NCI-H1105 (cell line): ENCODE data around the gene OR5AC2.

Source experiments
- DNase-seq: peaks from one replicate; lab custom pipeline; 2025; lab: John Stamatoyannopoulos, UW

The OR5AC2 gene, protein sequence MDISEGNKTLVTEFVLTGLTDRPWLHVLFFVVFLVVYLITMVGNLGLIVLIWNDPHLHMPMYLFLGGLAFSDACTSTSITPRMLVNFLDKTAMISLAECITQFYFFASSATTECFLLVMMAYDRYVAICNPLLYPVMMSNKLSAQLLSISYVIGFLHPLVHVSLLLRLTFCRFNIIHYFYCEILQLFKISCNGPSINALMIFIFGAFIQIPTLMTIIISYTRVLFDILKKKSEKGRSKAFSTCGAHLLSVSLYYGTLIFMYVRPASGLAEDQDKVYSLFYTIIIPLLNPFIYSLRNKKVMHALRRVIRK

GRCh38 chr3:98086873-98087272, at the start of gene OR5AC2:
OR5AC2 (plus strand) TSS chr3:98087173; CDS start chr3:98087173, 0 bp downstream.
- no peak for DNase-seq

DNA sequence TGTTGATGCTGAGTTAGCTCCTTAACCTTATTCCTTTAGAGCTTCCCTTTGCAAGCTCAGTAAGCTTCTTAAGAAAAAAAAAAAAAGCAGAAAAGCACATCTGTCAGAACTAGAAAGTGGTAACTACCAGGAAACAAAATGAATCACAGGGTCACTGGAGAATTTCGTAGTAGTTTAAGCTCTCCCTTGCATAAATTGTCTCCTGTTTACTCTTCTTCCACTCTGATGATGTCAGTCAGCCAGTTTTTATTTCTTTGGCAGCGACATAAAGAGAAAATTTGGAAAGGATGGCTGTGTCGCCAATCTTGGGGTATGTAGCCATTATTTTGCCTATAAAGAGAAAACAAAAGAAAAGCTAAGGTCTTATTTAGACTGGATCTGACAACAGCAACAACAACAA, 48.7 kb upstream of the OR5AC2 start:
- no peak for DNase-seq

GRCh38 chr3:98038876-98039275, 48.1 kb upstream of the OR5AC2 start:
- DNase-seq, result no peak

- DNase-seq, result peak; percentile 47
These were observed 47.5 kb upstream of the OR5AC2 start for GRCh38 chr3:98039322-98040024.

DNA sequence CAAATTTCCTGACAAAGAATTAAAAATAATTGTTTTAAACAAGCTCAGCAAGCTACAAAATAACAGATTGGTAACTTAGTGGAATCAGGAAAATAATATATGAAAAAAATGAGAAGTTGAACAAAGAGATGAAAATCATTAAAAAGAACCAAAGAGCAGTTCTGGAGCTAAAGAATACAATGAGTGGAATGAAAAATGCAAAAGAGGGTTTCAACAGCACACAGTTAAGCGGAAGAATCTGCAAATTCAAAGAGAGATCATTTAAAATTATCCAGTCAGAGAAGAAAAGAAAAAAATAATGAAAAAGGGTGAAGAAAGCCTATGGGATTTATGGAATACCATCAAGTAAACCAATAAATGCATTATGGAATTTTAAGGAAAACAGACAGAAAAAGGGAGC, 45.6 kb upstream of the OR5AC2 start:
- no peak for DNase-seq

GRCh38 chr3:98048586-98048985, 38.4 kb upstream of the OR5AC2 start:
- no peak for DNase-seq

DNA sequence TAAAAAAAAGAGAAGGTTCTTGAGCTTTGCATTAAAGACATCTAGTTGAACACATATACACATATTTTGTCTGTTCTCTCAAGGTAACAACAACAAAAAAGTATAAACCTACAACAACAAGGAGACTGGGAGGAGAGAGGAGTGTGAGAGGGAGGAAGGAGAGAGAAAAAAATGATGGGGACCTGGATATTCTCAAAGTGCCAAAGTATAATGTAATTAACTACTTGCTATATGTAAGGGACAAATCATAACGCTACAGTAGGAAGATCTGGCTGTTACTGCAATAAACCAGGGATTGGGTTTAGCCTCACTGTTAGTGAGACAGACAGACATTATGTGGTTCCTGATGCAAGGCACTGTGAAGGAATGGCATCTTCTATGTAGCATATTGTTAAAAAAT, 37.7 kb upstream of the OR5AC2 start:
- DNase-seq, result no peak

DNA sequence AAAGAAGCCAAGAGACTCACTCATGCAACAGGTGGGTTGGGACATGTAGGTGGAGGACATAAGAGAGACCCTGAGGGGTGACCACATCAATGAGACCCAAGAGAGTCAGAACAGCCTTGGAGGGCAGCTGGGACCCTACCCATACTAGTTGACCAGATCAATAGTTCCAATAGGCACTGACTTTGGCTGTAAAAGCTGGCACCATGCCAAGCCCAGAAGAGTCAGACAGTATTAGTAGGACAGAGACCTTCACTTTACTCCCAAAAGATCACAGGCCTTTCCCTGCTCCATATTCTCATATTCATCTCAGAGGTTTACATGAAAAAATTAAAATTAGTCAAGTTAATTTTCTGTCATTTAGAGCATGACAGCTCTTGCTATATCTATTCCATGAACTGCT, 30.9 kb upstream of the OR5AC2 start:
- DNase-seq, result no peak

GRCh38 chr3:98057631-98058030, 29.3 kb upstream of the OR5AC2 start:
- DNase-seq, result no peak

DNA sequence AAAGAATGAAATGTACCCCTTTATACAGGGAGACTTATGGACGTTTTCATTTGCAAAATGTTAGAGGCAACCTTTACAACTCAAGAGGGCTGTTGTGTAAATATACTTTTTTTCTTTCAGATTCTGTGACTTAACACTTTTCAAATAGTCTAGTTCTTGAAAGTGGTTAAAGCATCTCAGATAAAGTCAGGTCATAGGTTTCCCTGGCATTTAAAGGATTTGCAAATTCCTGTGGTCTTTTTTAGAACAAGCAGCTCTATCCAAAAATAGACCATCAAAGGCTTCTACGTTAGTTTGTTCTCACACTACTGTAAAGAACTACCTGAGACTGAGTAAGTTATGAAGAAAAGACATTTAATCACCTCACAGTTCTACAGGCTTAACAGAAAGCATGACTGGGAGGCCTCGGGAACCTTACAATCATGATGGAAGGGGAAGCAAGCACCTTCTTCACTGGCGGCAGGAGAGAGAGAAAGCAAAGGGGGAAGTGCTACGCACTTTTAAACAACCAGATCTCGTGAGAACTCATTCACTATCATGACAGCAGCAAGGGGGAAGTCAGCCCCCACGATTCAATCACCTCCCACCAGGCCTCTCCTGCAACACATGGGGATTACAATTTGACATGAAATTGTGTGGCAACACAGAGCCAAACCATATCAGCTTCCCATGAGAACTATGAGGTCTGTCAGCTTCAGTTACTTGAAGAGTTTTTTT, 28.6 kb upstream of the OR5AC2 start:
- DNase-seq, result no peak

DNA sequence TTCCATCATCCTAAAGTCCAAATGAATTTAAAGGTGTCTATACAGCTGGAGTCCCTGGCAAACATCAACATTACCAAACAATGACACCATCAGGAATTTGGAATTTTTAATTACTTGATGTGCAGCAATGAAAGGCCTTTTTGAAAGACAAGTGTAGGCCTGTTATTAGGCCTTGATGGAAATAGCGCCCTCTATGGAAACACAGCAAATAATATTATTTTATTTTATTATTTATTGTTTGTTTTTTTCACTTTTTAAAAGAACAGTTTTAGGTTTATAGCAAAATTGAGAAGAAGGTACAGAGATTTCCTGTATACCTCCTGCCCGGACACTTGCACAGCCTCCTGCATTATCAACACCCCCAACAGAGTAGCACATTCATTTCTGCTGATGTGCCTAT, 18.1 kb upstream of the OR5AC2 start:
- DNase-seq, result no peak

GRCh38 chr3:98070840-98071239, 16.1 kb upstream of the OR5AC2 start:
- no peak for DNase-seq

DNA sequence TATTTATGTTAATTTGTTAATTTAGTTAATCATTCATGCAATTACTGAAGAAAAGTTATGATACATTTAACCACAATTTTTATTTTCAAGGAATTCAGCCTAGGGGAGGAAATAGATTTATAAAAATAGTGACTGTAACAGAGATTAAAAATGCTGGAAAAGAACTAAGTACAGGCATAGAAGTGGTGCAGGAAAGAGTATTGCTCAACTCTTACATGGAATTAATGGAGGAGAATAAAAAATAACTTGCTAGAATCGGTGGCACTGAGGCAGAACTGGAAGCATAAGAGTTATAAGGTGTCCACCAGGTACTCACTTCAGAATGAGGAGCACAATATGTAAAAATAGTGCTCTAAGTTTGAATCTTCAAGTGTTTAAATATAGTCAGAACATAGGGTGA, 13.5 kb upstream of the OR5AC2 start:
- no peak for DNase-seq

DNA sequence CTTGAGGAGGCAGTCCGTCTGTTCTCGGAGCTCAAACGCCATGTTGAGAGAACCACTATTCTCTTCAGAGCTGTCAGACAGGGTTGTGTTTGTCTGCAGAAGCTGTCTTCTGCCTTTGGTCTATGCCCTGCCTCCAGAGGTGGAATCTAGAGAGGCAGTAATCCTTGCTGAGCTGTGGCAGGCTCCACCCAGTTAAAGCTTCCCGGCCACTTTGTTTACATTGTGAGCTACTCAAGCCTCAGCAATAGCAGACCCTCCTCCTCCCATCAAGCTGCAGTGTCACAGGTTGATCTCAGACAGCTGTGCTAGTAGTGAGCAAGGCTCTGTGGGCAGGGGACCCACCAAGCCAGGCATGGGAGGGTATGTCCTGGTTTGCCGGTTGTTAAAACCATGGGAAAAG, 8.9 kb downstream of the OR5AC2 start:
- no peak for DNase-seq

DNA sequence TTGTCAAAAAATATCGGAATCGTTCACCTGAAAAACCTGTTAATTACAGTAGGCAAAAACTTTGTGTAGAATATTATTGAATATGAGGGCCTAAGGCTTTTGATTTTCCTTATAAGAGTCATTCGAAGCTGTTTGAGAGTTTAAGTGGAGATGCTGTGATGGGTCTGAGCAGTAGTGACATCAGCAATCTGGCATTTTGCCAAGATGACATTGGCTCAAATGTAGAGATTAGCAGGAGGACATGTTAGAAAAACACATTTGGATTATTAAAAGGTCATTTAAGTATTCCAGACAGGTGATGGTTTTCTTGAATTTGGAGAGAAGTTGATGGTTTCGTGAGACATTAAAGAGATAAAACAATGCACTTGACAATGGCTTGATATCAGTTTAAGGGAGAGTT, 12.9 kb downstream of the OR5AC2 start:
- no peak for DNase-seq

DNA sequence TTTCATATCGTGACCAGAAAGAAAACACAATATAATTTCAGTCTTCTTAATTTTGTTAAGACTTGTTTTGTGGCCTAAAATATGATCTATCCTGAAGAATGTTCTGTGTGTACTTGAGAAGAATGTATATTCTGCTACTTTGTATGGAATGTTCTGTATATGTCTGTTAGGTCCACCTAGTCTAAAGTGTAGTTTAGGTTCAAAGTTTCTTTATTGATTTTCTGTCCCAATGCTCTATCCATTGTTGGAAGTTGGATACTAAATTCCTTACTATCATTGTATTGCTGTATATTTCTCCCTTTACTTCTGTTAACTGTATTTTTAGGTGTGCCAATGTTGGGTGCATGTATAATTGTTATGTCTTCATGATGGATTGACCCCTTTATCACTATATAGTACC, 21.2 kb downstream of the OR5AC2 start:
- DNase-seq, result no peak

DNA sequence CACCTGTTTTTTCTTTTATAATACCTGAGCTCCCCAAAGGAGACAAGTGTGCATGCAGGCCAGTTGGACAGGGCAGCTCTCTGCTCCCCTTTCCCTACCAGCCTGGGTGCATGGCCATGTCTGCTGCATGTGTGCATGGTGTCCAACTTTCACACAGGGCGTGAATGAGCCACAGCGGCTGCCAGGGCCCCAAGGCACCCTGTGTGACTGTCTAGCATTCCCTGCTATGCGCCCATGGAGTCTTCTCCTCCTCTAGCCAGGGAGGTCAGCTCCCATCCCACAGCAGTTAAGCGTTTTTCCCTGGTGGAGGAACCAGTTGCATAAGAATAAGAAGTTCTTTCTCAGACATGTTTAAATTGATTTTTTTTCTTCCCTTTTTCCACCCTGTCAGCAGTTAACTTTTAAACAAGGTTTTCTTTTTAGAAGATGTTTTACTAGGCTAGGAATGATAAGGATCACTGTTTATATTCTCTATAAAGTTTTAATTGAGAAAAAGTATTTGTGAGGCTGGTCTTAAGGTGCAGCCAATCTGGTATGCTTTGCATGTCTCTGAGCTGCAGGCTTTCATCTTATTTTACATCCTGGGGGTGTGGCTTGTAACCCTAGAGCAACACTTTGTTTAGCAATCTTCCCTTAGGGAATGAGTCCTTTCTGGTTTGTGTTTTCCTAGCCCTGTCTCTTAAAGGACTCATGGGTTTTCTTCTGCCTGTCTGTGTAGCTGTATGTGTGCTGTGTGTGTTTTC, 23.0 kb downstream of the OR5AC2 start:
- DNase-seq, result no peak

DNA sequence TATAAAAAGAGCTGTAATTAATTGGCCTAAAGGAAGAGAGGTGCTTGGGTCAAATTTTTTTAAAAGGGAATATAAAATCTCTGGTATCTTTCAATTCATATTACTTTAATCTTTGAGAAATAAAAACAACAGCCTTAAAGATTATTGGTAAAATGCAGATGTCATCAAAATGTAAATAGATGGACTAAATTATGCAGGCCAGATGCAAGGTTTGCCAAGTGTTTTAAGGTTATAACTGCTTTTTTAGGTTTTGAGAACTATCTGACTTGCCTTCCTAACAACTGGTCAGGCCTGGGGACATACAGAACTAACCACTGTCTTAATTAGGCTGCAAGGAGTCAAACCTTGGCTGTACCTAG, 23.6 kb downstream of the OR5AC2 start:
- no peak for DNase-seq

- DNase-seq, result no peak
These were observed 27.3 kb downstream of the OR5AC2 start for GRCh38 chr3:98114264-98114663.

DNA sequence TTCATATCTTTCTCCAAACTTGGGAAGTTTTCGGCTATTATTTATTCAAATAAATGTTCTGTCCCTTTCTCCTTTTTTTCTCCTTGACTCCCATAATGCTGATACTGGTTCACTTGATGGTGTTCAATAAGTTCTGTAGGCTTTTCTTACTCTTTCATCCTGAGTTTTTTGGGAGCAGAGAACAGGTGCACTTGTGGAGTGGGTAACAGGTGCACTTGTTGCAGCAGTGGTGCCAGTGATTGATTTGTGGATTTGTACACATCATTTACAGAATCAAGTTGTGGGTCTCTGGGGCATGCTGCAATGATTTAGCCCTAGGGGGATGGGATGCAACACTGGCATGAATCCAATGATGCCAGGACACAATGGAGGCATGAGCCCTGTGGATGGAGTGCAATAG, 28.7 kb downstream of the OR5AC2 start:
- DNase-seq, result no peak

- DNase-seq, result no peak
These were observed 43.4 kb downstream of the OR5AC2 start, which contains the start of gene OR5H1 for GRCh38 chr3:98130421-98130820. OR5H1 (plus strand) TSS chr3:98130721; CDS start chr3:98132698, 1,977 bp downstream.

GRCh38 chr3:98136631-98137030, 49.7 kb downstream of the OR5AC2 start:
- no peak for DNase-seq
